ENCODE data around the gene VRK1. TPM values are rescaled to one million over a fixed set of nuclear protein-coding genes. Genes with fewer than 3 reads are reported as not detected.

The VRK1 gene
- total RNA-seq, 6 donors from 2014 or later = 6.7 to 19.9 (median 9.9) TPM

- 66 to 72% methylated on average over 8 of the region's 8 CpGs for WGBS, 2 donors
These were observed 125.8 kb downstream of the VRK1 start for GRCh38 chr14:96922986-96923385.

GRCh38 chr14:96925422-96925821 lies 128.2 kb downstream of the VRK1 start:
- Histone ChIP-seq H3K36me3 (no peaks in the 10 kb centered on the region), H3K27me3 (no peaks in the 10 kb centered on the region)
- 84 to 92% methylated on average over 3 to 4 of the region's 4 CpGs for WGBS, 2 donors

More at GRCh38 chr14:96922986-96923385, 125.8 kb downstream of the VRK1 start:
- H3K9me3 ChIP-seq = peaks cover 0 to 5% (median 0%) of the 10 kb centered on the region in 4 donors
- no peaks in the 10 kb centered on the region for H3K4me1 ChIP-seq
- ATAC-seq (ENCODE audit: low FRiP score in 2 of 2) = no peak
- H3K27me3 ChIP-seq = no peaks in the 10 kb centered on the region
- H3K36me3 ChIP-seq = no peaks in the 10 kb centered on the region
- TF ChIP-seq POLR2A (IDR thresholded peaks at IDR 0.05) (no peak), POLR2AphosphoS5 (IDR thresholded peaks at IDR 0.05) (no peak), EP300 (IDR thresholded peaks at IDR 0.05) (no peak), CTCF (IDR thresholded peaks at IDR 0.05) (no peak)
- no peak overlapping the region for H3K4me3 ChIP-seq
- DNase-seq = no peak
- no peak overlapping the region for H3K27ac ChIP-seq

GRCh38 chr14:96926001-96926400 lies 128.8 kb downstream of the VRK1 start:
- no peaks in the 10 kb centered on the region for H3K4me1 ChIP-seq
- H3K9me3 ChIP-seq = peaks cover 0 to 5% (median 0%) of the 10 kb centered on the region in 4 donors
- no peak overlapping the region for H3K4me3 ChIP-seq
- no peaks in the 10 kb centered on the region for H3K27me3 ChIP-seq
- no peak for DNase-seq
- WGBS, 2 donors = 89 to 90% methylated on average over 8 of the region's 8 CpGs
- no peak for TF ChIP-seq EP300 (IDR thresholded peaks at IDR 0.05)
- TF ChIP-seq POLR2AphosphoS5 (IDR thresholded peaks at IDR 0.05) = no peak
- TF ChIP-seq CTCF (IDR thresholded peaks at IDR 0.05) = no peak
- no peak for TF ChIP-seq POLR2A (IDR thresholded peaks at IDR 0.05)
- H3K36me3 ChIP-seq = no peaks in the 10 kb centered on the region
- no peak for ATAC-seq (ENCODE audit: low FRiP score in 2 of 2)
- H3K27ac ChIP-seq = no peak overlapping the region

More at GRCh38 chr14:96925422-96925821, 128.2 kb downstream of the VRK1 start:
- H3K4me1 ChIP-seq = no peaks in the 10 kb centered on the region
- no peak overlapping the region for H3K4me3 ChIP-seq
- H3K27ac ChIP-seq = no peak overlapping the region
- peaks cover 0 to 5% (median 0%) of the 10 kb centered on the region in 4 donors for H3K9me3 ChIP-seq
- no peak for ATAC-seq (ENCODE audit: low FRiP score in 2 of 2)
- DNase-seq = no peak
- TF ChIP-seq POLR2AphosphoS5 (IDR thresholded peaks at IDR 0.05) = no peak
- no peak for TF ChIP-seq EP300 (IDR thresholded peaks at IDR 0.05)
- no peak for TF ChIP-seq CTCF (IDR thresholded peaks at IDR 0.05)
- no peak for TF ChIP-seq POLR2A (IDR thresholded peaks at IDR 0.05)

GRCh38 chr14:96928779-96929380 lies 131.7 kb downstream of the VRK1 start:
- DNase-seq (no peak), ATAC-seq (ENCODE audit: low FRiP score in 2 of 2) (no peak)
- Histone ChIP-seq H3K27me3 (no peaks in the 10 kb centered on the region), H3K4me3 (no peak overlapping the region), H3K4me1 (no peaks in the 10 kb centered on the region), H3K27ac (no peak overlapping the region), H3K36me3 (no peaks in the 10 kb centered on the region), H3K9me3 (no peaks in the 10 kb centered on the region)
- WGBS, 2 donors = 96% methylated on average over 3 of the region's 3 CpGs
- no peak for TF ChIP-seq POLR2AphosphoS5 (IDR thresholded peaks at IDR 0.05)

- no peak for TF ChIP-seq POLR2AphosphoS5 (IDR thresholded peaks at IDR 0.05)
- TF ChIP-seq POLR2A (IDR thresholded peaks at IDR 0.05) = no peak
- TF ChIP-seq CTCF (IDR thresholded peaks at IDR 0.05) = no peak
- TF ChIP-seq EP300 (IDR thresholded peaks at IDR 0.05) = no peak
- no peak for DNase-seq
- WGBS, 2 donors = 67 to 77% methylated on average over 10 of the region's 10 CpGs
- Histone ChIP-seq H3K27me3 (no peaks in the 10 kb centered on the region), H3K4me1 (no peaks in the 10 kb centered on the region), H3K9me3 (no peaks in the 10 kb centered on the region), H3K27ac (no peak overlapping the region), H3K36me3 (no peaks in the 10 kb centered on the region), H3K4me3 (no peak overlapping the region)
- no peak for ATAC-seq (ENCODE audit: low FRiP score in 2 of 2)
These were observed 132.8 kb downstream of the VRK1 start for GRCh38 chr14:96929950-96930349.

Data from upper lobe of left lung (tissue), 6 donors.